Measurements from ENCODE around the gene DLK1. TPM values are rescaled to one million over a fixed set of nuclear protein-coding genes. Genes with fewer than 3 reads are reported as not detected.

DLK1 gene
- total and polyA plus RNA-seq, 2 of the 13 experiments (the other 11 are each of a cell fraction or from before 2014, with no cell fraction given), result 95.5 to 312 TPM

GRCh38 chr14:100677554-100678468, 48.9 kb upstream of the DLK1 start:
- CTCF ChIA-PET (ENCODE audit: low intra/inter-chr PET ratio, low total read pairs), result interaction anchor here (0.7 kb wide), 1 partner anchor 15 kb away, joined by 3 read pairs; no protein-coding TSS in a partner anchor
- WGBS (ENCODE audit: low lambda C conversion rate), result 65% methylated on average over 19 of the region's 29 CpGs
- no peaks in the 10 kb centered on the region for H3K79me2 ChIP-seq (ENCODE audit: insufficient read depth, low read length)
- TF ChIP-seq SALL1 (CRISPR knock-in tag; IDR thresholded peaks at IDR 0.05) (peak; percentile 78), RARA (CRISPR knock-in tag; IDR thresholded peaks at IDR 0.05) (peak; percentile 74), NCOR1 (IDR thresholded peaks at IDR 0.05; ENCODE audit: borderline replicate concordance, low read length) (peak; percentile 49; the same call in 1 of the 2 replicates), PHF21A (CRISPR knock-in tag; IDR thresholded peaks at IDR 0.05) (peak; percentile 62; the same call in 1 of the 2 replicates), ZNF333 (CRISPR knock-in tag; IDR thresholded peaks at IDR 0.05; ENCODE audit: borderline replicate concordance) (0 out of 2 replicates have a peak, but pooled peaks have one; percentile 13), ZFP36L2 (CRISPR knock-in tag; IDR thresholded peaks at IDR 0.05) (no peak), CHCHD3 (CRISPR knock-in tag; IDR thresholded peaks at IDR 0.05) (no peak), MED1 (CRISPR knock-in tag; IDR thresholded peaks at IDR 0.05) (peak; percentile 76), ZNF710 (CRISPR knock-in tag; IDR thresholded peaks at IDR 0.05; ENCODE audit: borderline replicate concordance) (no peak), KLF16 (CRISPR knock-in tag; IDR thresholded peaks at IDR 0.05) (no peak)
- TF ChIP-seq, protein P1, sequence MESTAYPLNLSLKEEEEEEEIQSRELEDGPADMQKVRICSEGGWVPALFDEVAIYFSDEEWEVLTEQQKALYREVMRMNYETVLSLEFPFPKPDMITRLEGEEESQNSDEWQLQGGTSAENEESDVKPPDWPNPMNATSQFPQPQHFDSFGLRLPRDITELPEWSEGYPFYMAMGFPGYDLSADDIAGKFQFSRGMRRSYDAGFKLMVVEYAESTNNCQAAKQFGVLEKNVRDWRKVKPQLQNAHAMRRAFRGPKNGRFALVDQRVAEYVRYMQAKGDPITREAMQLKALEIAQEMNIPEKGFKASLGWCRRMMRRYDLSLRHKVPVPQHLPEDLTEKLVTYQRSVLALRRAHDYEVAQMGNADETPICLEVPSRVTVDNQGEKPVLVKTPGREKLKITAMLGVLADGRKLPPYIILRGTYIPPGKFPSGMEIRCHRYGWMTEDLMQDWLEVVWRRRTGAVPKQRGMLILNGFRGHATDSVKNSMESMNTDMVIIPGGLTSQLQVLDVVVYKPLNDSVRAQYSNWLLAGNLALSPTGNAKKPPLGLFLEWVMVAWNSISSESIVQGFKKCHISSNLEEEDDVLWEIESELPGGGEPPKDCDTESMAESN (CRISPR knock-in tag; conservative IDR thresholded peaks at IDR 0.05), result 0 out of 2 replicates have a peak, but pooled peaks have one; percentile 13
- TF ChIP-seq, protein P2, sequence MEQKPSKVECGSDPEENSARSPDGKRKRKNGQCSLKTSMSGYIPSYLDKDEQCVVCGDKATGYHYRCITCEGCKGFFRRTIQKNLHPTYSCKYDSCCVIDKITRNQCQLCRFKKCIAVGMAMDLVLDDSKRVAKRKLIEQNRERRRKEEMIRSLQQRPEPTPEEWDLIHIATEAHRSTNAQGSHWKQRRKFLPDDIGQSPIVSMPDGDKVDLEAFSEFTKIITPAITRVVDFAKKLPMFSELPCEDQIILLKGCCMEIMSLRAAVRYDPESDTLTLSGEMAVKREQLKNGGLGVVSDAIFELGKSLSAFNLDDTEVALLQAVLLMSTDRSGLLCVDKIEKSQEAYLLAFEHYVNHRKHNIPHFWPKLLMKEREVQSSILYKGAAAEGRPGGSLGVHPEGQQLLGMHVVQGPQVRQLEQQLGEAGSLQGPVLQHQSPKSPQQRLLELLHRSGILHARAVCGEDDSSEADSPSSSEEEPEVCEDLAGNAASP (CRISPR knock-in tag; IDR thresholded peaks at IDR 0.05; ENCODE audit: borderline replicate concordance), result peak; percentile 26; the same call in 1 of the 2 replicates
- TF ChIP-seq, protein P3, sequence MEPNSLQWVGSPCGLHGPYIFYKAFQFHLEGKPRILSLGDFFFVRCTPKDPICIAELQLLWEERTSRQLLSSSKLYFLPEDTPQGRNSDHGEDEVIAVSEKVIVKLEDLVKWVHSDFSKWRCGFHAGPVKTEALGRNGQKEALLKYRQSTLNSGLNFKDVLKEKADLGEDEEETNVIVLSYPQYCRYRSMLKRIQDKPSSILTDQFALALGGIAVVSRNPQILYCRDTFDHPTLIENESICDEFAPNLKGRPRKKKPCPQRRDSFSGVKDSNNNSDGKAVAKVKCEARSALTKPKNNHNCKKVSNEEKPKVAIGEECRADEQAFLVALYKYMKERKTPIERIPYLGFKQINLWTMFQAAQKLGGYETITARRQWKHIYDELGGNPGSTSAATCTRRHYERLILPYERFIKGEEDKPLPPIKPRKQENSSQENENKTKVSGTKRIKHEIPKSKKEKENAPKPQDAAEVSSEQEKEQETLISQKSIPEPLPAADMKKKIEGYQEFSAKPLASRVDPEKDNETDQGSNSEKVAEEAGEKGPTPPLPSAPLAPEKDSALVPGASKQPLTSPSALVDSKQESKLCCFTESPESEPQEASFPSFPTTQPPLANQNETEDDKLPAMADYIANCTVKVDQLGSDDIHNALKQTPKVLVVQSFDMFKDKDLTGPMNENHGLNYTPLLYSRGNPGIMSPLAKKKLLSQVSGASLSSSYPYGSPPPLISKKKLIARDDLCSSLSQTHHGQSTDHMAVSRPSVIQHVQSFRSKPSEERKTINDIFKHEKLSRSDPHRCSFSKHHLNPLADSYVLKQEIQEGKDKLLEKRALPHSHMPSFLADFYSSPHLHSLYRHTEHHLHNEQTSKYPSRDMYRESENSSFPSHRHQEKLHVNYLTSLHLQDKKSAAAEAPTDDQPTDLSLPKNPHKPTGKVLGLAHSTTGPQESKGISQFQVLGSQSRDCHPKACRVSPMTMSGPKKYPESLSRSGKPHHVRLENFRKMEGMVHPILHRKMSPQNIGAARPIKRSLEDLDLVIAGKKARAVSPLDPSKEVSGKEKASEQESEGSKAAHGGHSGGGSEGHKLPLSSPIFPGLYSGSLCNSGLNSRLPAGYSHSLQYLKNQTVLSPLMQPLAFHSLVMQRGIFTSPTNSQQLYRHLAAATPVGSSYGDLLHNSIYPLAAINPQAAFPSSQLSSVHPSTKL (CRISPR knock-in tag; IDR thresholded peaks at IDR 0.05), result peak; percentile 90

More at GRCh38 chr14:100677554-100678468, 48.9 kb upstream of the DLK1 start:
- FAIRE-seq (no peak), DNase-seq (ENCODE audit: low spot score) (peak; percentile 80), ATAC-seq (peak; percentile 31)
- in situ Hi-C loops (cut with HindIII; ENCODE audit: extremely low pct_ligation_motif_present, low pct_unique_long_range_greater_than_20kb), result no loop called here
- POLR2A ChIA-PET, result interaction anchor here (0.6 to 2.9 kb wide), 7 partner anchors 13 to 230 kb away, joined by 3 to 19 read pairs (median 6); no protein-coding TSS in a partner anchor
- Histone ChIP-seq H3K9ac (ENCODE audit: insufficient read depth, low read depth, low read length) (peak overlapping the region; percentile 31), H3K9me3 (ENCODE audit: low read length) (no peaks in the 10 kb centered on the region), H3K4me3 (replicated peaks in 1 of 3; ENCODE audit: insufficient read depth in 1 of 3, low read depth in 2 of 3, low read length in 3 of 3) (no peak overlapping the region; a peak in 1 of 6 replicates), H4K20me1 (ENCODE audit: insufficient read depth, low read length) (no peaks in the 10 kb centered on the region), H3K4me2 (ENCODE audit: low read depth, low read length) (peak overlapping the region; percentile 33), H3K4me1 (ENCODE audit: insufficient read depth, low read length) (peaks cover 87% of the 10 kb centered on the region), H3K36me3 (replicated peaks in 1 of 2; ENCODE audit: control insufficient read depth in 1 of 2, insufficient read depth in 2 of 2, low read length in 2 of 2) (no peaks in the 10 kb centered on the region), H2AFZ (ENCODE audit: low read length) (no peak overlapping the region), H3K27ac (ENCODE audit: extremely low read length, insufficient read depth, low read length) (peak overlapping the region; percentile 69), H3K27me3 (ENCODE audit: control insufficient read depth in 1 of 2, insufficient read depth in 2 of 2, low read length in 2 of 2) (no peaks in the 10 kb centered on the region)
- no TSS peak for BruUV-seq (replicated peaks)
- intact Hi-C loops (cut with micrococcal nuclease; ENCODE audit: unreplicated experiment), result no loop called here
